HepG2 (cell line): ENCODE measurements around the gene POLA1. TPM values are rescaled to one million over a fixed set of nuclear protein-coding genes. Genes with fewer than 3 reads are reported as not detected.
A peak's percentile ranks its signal among the peaks of the same experiment; 100 is the strongest.

Source experiments
- AFF4 ChIP-seq: sonication (generic); formaldehyde crosslinking; IDR thresholded peaks from 2 replicates; pipeline ENCODE4 v1.4.0; 2020; ENCODE audit warnings: missing genetic modification reagents
- BRD4 ChIP-seq: sonication (generic); formaldehyde crosslinking; IDR thresholded peaks from 2 replicates; pipeline ENCODE4 v1.4.0; 2020; ENCODE audit warnings: missing genetic modification reagents
- CHD2 ChIP-seq: IDR thresholded peaks from 2 replicates; pipeline ENCODE4 v1.6.1; 2011; ENCODE audit warnings: low read depth, low read length, improper control_type of control experiment
- GLMP ChIP-seq: sonication (generic); formaldehyde crosslinking; IDR thresholded peaks from 2 replicates; pipeline ENCODE4 v1.9.0; 2021; ENCODE audit warnings: missing genetic modification reagents, mild to moderate bottlenecking, borderline replicate concordance
- MEIS1 ChIP-seq: sonication (generic); formaldehyde crosslinking; IDR thresholded peaks from 2 replicates; pipeline ENCODE4 v1.9.0; 2021; ENCODE audit warnings: mild to moderate bottlenecking, missing genetic modification reagents, moderate library complexity, borderline replicate concordance
- PAX8 ChIP-seq: sonication (generic); formaldehyde crosslinking; IDR thresholded peaks from 2 replicates; pipeline ENCODE4 v1.8.0; 2022; ENCODE audit warnings: mild to moderate bottlenecking, missing genetic modification reagents, borderline replicate concordance
- RBFOX2 ChIP-seq: fragments of 200-400 bp; formaldehyde crosslinking; IDR thresholded peaks from 2 replicates; pipeline ENCODE4 v1.6.1; 2017; ENCODE audit warnings: low read depth, mild to moderate bottlenecking, low read length
- SP140L ChIP-seq: sonication (generic); formaldehyde crosslinking; IDR thresholded peaks from 2 replicates; pipeline ENCODE4 v1.4.0; 2020; ENCODE audit warnings: missing genetic modification reagents, borderline replicate concordance
- SPEN ChIP-seq: sonication (generic); formaldehyde crosslinking; IDR thresholded peaks from 2 replicates; pipeline ENCODE4 v1.5.1; 2020; ENCODE audit warnings: low read depth, mild to moderate bottlenecking, missing genetic modification reagents
- WIZ ChIP-seq: sonication (generic); formaldehyde crosslinking; IDR thresholded peaks from 2 replicates; pipeline ENCODE4 v1.5.1; 2020; ENCODE audit warnings: mild to moderate bottlenecking, missing genetic modification reagents
- ZFP36L2 ChIP-seq: sonication (generic); formaldehyde crosslinking; IDR thresholded peaks from 2 replicates; pipeline ENCODE4 v1.4.0; 2020; ENCODE audit warnings: missing genetic modification reagents
- ZNF10 ChIP-seq: sonication (generic); formaldehyde crosslinking; IDR thresholded peaks from 2 replicates; pipeline ENCODE4 v1.4.0; 2020; ENCODE audit warnings: mild to moderate bottlenecking, low read depth, missing genetic modification reagents, borderline replicate concordance
- ZNF382 ChIP-seq: sonication (generic); formaldehyde crosslinking; IDR thresholded peaks from 2 replicates; pipeline ENCODE4 v1.5.0; 2020; ENCODE audit warnings: missing genetic modification reagents, mild to moderate bottlenecking, borderline replicate concordance
- ZNF512B ChIP-seq: sonication (generic); formaldehyde crosslinking; IDR thresholded peaks from 2 replicates; pipeline ENCODE4 v1.5.1; 2020; ENCODE audit warnings: missing genetic modification reagents, mild to moderate bottlenecking, borderline replicate concordance
- ZNF775 ChIP-seq: sonication (generic); formaldehyde crosslinking; IDR thresholded peaks from 2 replicates; pipeline ENCODE4 v1.4.0; 2020; ENCODE audit warnings: missing genetic modification reagents, mild to moderate bottlenecking, moderate library complexity, borderline replicate concordance
- polyA plus RNA-seq, 8 experiments: library from polyadenylated mRNA; depleted of rRNA in 3 of 8; stranded (reverse) in 7 of 8; unstranded in 1 of 8; fragments of >200 nt; fragmentation: Illumina TruSeq in 4 of 8; extraction: Trizol in 4 of 8; gene quantifications; 2 replicates each; pipeline versions ENCODE4 v1.2.1 to v1.2.3, GENCODE V29; 2011 to 2016; ENCODE audit warnings: low read depth in 4 of 8, missing spikeins in 1 of 8, mixed read lengths in 1 of 8; ENCODE audit not compliant: insufficient read depth in 1 of 8
- total RNA-seq, 5 experiments: library from RNA; depleted of rRNA; stranded (reverse); fragments of >200 nt; fragmentation: Illumina TruSeq; extraction: Trizol; gene quantifications; 2 replicates each; pipeline ENCODE4 v1.2.3, GENCODE V29; 2016; ENCODE audit warnings: low read depth in 1 of 5
- TF ChIP-seq, protein P1 (sequence below): sonication (generic); formaldehyde crosslinking; IDR thresholded peaks from 2 replicates; pipeline ENCODE4 v1.8.0; 2022; ENCODE audit warnings: low read depth, missing genetic modification reagents
- TF ChIP-seq, protein P2 (sequence below): sonication (generic); formaldehyde crosslinking; IDR thresholded peaks from 2 replicates; pipeline ENCODE4 v1.9.0; 2021; ENCODE audit warnings: missing genetic modification reagents, borderline replicate concordance

Gene POLA1
- total and polyA plus RNA-seq, 2 of the 13 experiments (the other 11 are each of a cell fraction or from before 2014, with no cell fraction given), result 3.3 to 26.5 TPM

DNA sequence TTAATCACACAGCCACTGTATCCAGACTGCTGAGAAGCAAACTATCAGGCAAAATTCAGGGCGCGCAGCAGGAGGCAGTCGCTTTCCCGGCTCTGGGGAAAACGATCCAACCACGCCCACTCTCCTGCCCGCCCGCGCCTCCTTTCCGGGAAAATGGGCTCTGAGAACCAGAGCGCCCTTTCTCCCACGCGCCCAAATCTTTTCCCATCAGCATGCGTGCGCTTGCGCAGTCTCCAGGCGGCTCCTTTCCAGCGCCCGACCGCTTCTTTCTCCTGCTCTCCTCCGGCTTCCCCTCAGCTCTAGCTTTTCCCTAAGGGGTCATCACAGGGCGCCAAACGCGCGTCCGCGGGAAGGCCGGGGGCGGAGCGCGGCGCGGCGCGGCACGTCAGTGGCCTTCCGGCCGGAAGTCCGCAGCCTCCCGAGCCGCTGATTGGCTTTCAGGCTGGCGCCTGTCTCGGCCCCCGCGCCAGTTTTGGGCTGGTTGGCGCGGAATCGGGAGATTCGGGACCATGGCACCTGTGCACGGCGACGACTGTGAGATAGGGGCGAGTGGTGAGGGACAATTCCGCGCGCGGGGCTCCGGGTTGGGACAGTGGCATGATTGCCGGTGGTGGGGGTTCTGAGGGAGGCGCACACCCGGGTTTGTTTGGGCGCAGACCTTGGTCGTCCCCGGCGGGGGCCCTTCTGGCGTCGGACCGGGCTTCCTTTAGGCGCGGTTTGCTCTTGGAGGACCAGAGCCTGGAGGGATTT, at the start of gene POLA1 (continued):
- TF ChIP-seq, protein P1, sequence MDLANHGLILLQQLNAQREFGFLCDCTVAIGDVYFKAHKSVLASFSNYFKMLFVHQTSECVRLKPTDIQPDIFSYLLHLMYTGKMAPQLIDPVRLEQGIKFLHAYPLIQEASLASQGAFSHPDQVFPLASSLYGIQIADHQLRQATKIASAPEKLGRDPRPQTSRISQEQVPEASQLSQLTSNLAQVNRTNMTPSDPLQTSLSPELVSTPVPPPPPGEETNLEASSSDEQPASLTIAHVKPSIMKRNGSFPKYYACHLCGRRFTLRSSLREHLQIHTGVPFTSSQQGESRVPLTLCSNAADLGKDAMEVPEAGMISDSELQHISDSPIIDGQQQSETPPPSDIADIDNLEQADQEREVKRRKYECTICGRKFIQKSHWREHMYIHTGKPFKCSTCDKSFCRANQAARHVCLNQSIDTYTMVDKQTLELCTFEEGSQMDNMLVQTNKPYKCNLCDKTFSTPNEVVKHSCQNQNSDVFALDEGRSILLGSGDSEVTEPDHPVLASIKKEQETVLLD (CRISPR knock-in tag), result no peak
- no peak for TF ChIP-seq ZNF512B (CRISPR knock-in tag)
- TF ChIP-seq ZNF775 (CRISPR knock-in tag), result no peak
- TF ChIP-seq BRD4 (CRISPR knock-in tag), result no peak
- no peak for TF ChIP-seq SP140L (CRISPR knock-in tag)
- TF ChIP-seq AFF4, result no peak
- TF ChIP-seq MEIS1, result no peak
- TF ChIP-seq PAX8 (CRISPR knock-in tag), result no peak
- no peak for TF ChIP-seq ZFP36L2 (CRISPR knock-in tag)
- TF ChIP-seq ZNF382 (CRISPR knock-in tag), result no peak
- no peak for TF ChIP-seq CHD2
- TF ChIP-seq WIZ (CRISPR knock-in tag), result no peak
- no peak for TF ChIP-seq ZNF10
- TF ChIP-seq SPEN (CRISPR knock-in tag), result peak; percentile 84
- TF ChIP-seq, protein P2, sequence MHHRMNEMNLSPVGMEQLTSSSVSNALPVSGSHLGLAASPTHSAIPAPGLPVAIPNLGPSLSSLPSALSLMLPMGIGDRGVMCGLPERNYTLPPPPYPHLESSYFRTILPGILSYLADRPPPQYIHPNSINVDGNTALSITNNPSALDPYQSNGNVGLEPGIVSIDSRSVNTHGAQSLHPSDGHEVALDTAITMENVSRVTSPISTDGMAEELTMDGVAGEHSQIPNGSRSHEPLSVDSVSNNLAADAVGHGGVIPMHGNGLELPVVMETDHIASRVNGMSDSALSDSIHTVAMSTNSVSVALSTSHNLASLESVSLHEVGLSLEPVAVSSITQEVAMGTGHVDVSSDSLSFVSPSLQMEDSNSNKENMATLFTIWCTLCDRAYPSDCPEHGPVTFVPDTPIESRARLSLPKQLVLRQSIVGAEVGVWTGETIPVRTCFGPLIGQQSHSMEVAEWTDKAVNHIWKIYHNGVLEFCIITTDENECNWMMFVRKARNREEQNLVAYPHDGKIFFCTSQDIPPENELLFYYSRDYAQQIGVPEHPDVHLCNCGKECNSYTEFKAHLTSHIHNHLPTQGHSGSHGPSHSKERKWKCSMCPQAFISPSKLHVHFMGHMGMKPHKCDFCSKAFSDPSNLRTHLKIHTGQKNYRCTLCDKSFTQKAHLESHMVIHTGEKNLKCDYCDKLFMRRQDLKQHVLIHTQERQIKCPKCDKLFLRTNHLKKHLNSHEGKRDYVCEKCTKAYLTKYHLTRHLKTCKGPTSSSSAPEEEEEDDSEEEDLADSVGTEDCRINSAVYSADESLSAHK (CRISPR knock-in tag), result no peak
- no peak for TF ChIP-seq GLMP (CRISPR knock-in tag)
- TF ChIP-seq RBFOX2, result peak; percentile 73
